Hindlimb muscle (tissue), 1 donor: ENCODE data around the gene SNAPC2. TPM values are rescaled to one million over a fixed set of nuclear protein-coding genes. Genes with fewer than 3 reads are reported as not detected.
"Not testable (repeated sequence)": the region's sequence is repeated elsewhere in the genome, so short reads cannot be mapped to it uniquely, and the experiment has no call there.

ENCODE experiments used
- DNase-seq: peaks from one replicate; pipeline ENCODE4 v3.0.0-alpha.2; 2013
- polyA plus RNA-seq: library from polyadenylated mRNA; unstranded; fragments of 120-200 nt; gene quantifications from one replicate; pipeline ENCODE4 v1.2.1, GENCODE V29; 2013; ENCODE audit not compliant: insufficient read length

Gene SNAPC2
- polyA plus RNA-seq, 1 donor, result 22.8 TPM

DNA sequence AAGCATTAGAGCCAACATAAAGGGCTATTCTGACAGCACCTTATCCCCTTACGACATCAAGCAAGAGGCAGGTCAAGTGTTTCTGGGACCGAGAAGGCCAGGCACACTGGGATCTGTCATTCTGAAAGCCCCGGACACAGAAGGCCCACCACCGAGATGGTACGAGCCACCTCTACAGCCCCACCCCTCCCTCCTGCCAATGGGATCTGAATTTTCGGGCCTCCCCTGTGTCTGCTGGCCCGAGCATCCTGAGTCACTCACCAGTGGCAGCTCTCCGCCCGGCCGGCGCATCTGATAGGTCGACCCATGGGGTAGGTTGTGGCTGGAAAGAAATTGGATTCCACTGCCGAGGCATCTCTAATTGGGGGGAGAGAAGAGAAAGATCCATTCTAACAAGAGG, 20.7 kb downstream of the SNAPC2 start:
- no peak for DNase-seq

DNA sequence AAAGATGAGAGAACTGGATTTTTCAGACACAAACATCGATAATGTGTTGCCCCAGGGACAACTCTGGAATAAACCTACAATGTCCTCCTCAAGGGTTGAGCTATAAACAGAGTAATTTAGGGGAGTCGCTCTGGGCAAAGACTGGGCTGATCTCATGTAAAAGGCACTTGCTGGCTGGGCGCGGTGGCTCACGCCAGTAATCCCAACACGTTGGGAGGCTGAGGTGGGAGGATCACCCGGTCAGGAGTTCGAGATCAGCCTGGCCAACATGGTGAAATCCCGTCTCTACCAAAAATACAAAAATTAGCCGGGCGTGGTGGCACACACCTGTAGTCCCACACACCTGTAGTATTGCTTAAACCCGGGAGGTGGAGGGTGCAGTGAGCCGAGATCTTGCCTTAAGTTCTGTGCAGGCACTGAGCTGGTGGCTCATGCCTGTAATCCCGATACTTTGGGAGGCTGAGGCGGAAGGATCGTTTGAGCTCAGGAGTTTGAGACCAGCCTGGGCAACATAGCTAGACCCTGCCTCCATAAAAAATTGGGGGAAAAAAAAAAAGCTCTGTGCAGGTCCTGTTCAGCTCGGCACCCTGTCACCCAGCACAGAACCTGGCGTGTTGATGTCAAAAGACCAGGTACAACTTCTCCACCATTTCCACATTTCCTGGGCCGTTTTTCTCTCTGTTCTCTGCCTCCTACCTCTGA, 21.9 kb downstream of the SNAPC2 start:
- no peak for DNase-seq

- DNase-seq, result no peak
These were observed 22.9 kb downstream of the SNAPC2 start for GRCh38 chr19:7942981-7943443.

DNA sequence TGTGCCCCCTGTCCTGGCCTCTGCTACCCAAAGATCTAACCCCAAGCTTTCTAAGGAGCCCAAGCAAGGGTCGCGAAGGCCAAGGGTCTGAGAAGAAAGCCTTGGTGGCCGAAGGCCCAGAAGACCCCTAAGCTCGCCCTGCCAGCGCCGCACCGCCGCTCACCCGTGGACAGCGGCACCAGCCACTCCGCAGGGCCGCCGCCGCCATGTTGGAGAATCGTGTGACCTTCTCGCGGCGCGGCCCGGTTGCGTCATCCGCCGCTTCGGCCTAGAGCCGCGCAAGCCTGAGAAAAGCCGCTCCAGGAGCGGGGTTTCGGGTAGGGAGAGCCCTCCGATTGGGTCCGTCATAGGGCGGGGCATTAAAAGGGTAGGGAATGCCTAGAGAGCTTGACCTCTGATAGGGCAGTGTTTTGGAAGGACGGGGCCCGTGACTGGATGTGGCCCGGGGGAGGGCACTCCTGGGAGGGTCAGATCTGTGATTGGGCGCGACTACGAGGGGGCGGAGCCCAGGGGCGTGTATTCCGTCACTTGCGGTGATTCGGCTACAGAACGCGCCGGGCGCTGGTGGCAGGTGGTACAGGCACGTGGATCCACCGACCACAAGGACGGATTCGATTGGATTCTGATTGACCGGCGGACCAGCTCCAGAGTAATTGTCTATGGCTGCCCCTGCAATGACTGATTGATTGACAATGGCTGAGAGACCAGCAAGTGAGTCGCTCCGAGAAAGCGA, 23.5 kb downstream of the SNAPC2 start, which contains the start of gene TIMM44:
TIMM44 (minus strand) TSS at position 223 of the 733 bp plus-strand sequence; CDS start at position 208, 15 bp downstream.
- DNase-seq, result peak; percentile 98

DNA sequence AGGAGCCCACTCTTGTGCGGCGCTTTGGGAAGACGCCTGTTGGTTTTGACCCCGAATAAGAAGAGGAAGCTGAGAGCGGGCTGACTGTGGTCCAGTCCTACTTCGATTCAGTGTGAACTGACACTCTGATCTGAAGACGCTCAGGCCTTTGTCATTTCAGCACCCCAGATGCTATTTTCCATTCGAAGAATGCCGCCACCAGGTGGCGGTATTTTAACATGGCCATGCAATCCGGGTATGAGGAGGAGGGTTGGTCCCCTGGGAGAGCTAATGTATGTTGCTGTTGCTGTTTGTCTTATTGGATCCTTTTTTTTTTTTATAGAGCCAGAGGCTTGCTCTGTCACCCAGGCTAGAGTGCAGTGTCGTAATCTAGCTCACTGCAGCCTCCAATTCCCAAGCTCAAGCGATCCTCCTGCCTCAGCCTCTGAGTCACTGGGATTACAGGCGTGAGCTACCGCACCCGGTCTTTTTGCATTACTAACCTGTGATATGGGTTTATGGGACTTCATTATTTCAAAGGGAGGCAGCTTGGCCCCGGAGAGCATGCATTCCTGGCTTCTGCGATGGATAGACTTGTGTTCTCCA, 24.1 kb downstream of the SNAPC2 start:
- DNase-seq, result peak; percentile 92

DNA sequence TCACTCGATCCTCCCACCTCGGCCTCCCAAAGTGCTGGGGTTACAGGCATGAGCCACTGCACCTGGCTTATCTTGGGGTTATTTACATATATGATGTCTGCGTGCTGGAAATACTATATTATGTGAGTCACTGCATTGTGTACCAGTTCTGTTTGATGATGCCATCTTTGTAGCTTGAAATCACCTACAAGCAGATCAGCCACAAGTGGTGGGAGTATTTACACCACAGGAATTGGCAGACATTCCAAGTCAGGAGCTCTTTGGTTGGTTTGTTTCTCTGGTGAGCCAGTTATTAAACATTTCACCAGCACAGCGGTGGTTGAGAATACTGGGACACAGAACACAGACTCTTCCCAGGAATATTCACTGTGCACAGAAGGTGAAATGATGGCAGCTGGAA, 27.8 kb downstream of the SNAPC2 start:
- DNase-seq, result no peak

DNA sequence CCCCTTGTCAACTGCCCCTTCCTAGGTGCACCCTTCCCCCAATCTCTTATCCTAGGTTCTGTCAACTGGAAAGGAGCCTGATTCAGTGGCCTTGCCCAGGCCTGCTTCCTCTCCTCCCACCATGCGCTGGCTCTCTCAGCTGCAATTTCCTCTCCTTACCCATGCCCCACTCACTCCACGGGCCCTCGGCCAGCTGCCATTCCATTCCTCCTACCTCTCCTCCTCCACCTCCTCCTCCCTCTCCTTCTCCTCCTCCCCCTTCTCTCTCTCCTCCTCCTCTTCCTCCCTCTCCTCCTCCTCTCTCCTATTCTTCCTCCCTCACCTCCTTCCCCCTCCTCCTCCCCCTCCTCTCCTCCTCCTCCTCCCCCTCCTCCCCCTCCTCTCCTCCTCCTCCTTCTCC, 32.9 kb downstream of the SNAPC2 start:
- DNase-seq, result no peak

DNA sequence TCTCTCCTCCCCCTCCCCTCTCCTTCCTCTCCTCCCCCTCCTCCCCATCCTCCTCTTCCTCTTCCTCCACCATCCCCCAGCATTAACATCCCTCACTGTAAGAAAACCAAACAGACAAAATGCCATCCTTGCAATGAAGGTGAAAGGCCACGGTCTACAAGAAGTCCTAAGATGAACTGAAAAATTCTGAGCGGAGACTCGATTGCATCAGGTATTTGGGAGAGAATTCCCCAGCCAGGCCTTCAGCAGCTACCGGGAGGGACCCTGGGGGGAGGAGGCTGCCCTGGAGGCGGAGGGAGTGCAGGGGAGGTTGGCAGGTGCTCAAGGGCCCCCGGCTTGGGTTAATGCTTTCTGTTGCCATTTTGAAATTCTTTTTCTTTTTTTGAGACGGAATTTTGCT, 33.4 kb downstream of the SNAPC2 start:
- no peak for DNase-seq

GRCh38 chr19:7955696-7956095, 35.6 kb downstream of the SNAPC2 start:
- DNase-seq, result no peak

DNA sequence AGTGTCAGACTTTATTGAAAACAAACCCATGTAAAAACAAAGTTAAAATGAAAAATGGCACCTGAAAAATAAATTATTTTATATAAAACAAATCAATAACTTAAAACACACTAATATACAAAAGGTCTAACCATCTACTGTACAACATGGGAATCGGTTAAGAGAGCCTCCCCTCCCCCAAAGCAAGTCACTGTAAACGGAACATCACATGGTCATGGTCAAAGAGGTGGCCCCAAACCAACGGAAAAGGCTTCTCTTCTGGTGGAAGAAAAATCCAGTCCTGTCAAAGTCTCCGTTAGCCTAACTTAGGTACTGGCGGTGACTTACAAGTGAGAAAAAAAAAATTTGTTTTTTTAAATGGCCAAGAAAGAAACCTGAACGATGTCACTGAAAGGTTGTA, 39.1 kb downstream of the SNAPC2 start:
- DNase-seq, result no peak

DNA sequence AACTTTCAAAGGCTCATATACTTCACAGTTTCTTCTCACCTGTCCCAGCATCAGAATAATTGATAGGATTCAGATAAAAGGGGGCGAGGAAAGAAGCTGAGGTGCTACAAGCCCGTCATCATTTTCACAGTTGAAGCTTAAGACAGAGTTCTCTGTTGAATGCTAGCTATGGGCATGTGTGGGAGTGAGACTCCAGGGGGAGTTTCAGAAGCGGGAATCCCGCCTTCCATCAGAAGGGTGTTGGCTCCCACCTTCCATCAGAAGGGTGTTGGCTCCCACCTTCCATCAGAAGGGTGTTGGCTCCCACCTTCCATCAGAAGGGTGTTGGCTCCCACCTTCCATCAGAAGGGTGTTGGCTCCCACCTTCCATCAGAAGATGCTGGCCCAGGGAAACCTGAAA, 40.9 kb downstream of the SNAPC2 start:
- DNase-seq, result not testable (repeated sequence)

GRCh38 chr19:7961920-7962626, 41.9 kb downstream of the SNAPC2 start:
- DNase-seq, result no peak

- DNase-seq, result no peak
These were observed 42.6 kb downstream of the SNAPC2 start for GRCh38 chr19:7962644-7963268.

DNA sequence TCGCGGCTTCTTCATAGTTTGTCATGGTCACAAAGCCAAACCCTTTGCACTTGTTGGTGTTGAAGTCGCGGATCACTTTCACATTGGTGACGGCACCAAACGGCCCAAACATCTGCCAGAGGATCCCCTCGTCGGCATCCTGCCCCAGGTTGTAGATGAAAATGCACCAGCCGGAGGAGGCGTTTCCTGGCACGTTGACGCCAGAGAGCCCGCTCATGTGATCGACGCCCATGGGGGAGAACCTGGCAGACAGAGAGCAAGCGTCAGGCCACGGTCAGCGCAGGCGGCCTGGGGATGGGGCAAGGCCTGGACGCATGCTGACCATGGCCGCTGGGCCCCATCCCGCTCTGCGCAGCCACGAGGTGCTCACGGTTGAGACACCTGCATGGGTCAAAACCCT, 43.4 kb downstream of the SNAPC2 start:
- no peak for DNase-seq

GRCh38 chr19:7965259-7965841, 45.2 kb downstream of the SNAPC2 start:
- no peak for DNase-seq

DNA sequence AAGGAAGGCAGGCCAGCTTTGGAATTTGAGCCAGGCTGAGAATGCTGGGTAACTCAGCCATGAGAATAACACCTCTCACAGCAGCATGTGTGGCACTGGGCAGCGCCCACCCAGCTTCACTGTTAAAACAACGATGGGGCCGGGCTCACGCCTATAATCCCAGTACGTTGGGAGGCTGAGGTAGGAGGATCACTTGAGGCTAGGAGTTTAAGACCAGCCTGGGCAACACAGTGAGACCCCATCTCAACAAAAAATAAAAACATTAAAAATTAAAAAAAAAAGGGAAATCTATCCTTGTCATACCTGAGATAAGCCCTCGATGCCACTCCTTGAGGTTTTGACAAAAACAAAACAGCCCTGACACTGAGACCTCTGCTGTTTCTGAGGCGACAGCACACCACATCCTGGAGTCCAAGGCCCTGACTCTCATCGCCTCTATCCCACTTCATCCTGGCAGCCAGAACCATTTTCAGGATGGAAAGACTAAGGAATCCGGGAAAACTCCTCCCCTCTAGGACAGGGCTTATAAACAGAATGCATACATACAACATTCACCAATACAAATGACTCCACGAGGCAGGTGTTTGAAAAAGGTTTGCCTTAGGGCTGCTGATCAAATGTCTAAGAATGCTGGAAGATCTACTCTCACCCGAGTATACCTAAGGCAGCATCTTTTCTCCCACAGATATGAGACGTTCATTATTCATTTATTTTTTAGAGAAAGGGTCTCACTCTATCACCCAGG, 46.0 kb downstream of the SNAPC2 start:
- no peak for DNase-seq

GRCh38 chr19:7968008-7968795, 48.1 kb downstream of the SNAPC2 start:
- DNase-seq, result no peak

DNA sequence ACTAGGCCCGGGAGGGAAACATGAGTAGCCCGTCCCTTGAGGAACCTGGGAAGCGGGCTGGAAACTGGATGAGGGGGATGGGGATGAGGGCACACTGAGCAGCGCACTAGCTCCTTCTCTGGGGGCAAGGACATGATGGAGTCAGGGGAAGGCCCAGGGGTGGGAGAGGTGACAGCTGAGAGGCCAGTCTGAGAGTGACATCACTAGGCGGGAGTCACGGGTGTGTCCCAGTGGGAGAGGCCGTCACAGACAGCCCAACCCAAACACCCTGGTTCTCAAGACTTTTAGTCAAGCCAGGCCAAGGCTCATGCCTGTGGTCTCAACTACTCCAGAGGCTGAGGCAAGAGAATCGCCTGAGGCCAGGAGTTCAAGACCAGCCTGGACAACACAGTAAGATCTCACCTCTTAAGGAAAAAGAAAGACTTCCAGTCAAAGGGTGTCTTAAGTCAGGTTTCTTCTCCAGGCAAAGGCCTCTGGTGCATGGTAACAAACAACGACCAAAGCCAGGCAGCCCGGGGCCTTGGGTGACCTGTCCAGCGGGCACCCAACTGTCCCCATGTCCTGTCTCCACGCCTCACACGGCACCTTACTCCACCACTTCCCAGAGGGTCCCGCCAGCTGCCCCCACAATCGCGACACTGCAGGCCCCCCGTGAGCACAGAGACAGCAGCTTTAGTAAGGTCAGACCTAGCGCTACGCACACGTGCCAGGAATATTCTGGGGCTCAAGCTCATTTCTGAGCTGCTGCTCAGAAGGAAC, 48.8 kb downstream of the SNAPC2 start:
- DNase-seq, result no peak

DNA sequence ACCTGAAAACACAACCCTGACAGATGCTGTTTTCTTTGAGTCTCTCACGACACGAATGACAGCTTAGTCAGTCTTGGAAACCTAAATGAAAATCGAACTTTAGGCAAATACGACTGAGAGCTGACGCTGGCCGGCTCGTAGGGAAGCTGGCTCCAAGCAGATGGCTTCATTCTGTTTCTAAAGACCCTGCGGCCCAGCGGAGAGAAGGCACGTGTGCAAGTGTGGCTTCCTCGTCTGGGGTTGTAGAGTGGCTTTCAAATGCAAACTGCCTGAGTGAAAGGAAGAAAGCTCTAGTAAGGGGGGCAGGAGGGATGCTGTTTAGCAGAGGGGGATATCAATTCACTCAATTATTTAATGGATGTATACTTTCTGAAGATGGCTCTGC, 49.4 kb downstream of the SNAPC2 start:
- no peak for DNase-seq
